Hepatocyte (in vitro differentiated cells): Measurements from ENCODE around the gene NCOA4. TPM values are rescaled to one million over a fixed set of nuclear protein-coding genes. Genes with fewer than 3 reads are reported as not detected.
A peak's percentile ranks its signal among the peaks of the same experiment; 100 is the strongest.
"Not testable (repeated sequence)": the region's sequence is repeated elsewhere in the genome, so short reads cannot be mapped to it uniquely, and the experiment has no call there.

Experiments used
- DNase-seq: peaks from one replicate; pipeline ENCODE4 v3.0.0-alpha.2; 2016; ENCODE audit warnings: low spot score
- H2AFZ ChIP-seq: fragments of 200-600 bp; sonication (generic); 2 replicates; pipeline ENCODE4 v1.6.0; 2016; ENCODE audit warnings: antibody characterized with exemption, mild to moderate bottlenecking
- H3K27ac ChIP-seq: fragments of 200-600 bp; sonication (generic); 2 replicates; pipeline ENCODE4 v1.5.1; 2016; ENCODE audit warnings: mild to moderate bottlenecking
- H3K27me3 ChIP-seq: fragments of 200-600 bp; sonication (generic); 2 replicates; pipeline ENCODE4 v1.6.1; 2016
- H3K36me3 ChIP-seq: fragments of 200-600 bp; sonication (generic); replicated peaks from 2 replicates; pipeline ENCODE4 v1.5.1; 2016; ENCODE audit warnings: low read depth; ENCODE audit not compliant: insufficient read depth
- H3K4me1 ChIP-seq: fragments of 200-600 bp; sonication (generic); 2 replicates; pipeline ENCODE4 v1.5.1; 2016; ENCODE audit warnings: mild to moderate bottlenecking, moderate library complexity; ENCODE audit not compliant: insufficient read depth
- H3K4me2 ChIP-seq: fragments of 200-600 bp; sonication (generic); 2 replicates; pipeline ENCODE4 v1.6.0; 2016
- H3K4me3 ChIP-seq: fragments of 200-600 bp; sonication (generic); 2 replicates; pipeline ENCODE4 v1.5.1; 2016; ENCODE audit warnings: mild to moderate bottlenecking
- H3K79me2 ChIP-seq: fragments of 200-600 bp; sonication (generic); 2 replicates; pipeline ENCODE4 v1.6.0; 2017; ENCODE audit warnings: mild to moderate bottlenecking
- H3K9me2 ChIP-seq: fragments of 200-600 bp; sonication (generic); replicated peaks from 2 replicates; pipeline ENCODE4 v1.6.0; 2017; ENCODE audit warnings: mild to moderate bottlenecking; ENCODE audit not compliant: insufficient read depth
- H3K9me3 ChIP-seq: fragments of 200-600 bp; sonication (generic); 2 replicates; pipeline ENCODE4 v1.5.1; 2016; ENCODE audit warnings: low read depth, mild to moderate bottlenecking
- H4K20me1 ChIP-seq: fragments of 200-600 bp; sonication (generic); 2 replicates; pipeline ENCODE4 v1.6.0; 2016; ENCODE audit warnings: mild to moderate bottlenecking; ENCODE audit not compliant: insufficient read depth, poor library complexity, severe bottlenecking
- WGBS: methylation state at CpG from one replicate; pipeline ENCODE4 v1.1.6; 2016; ENCODE audit warnings: low lambda C conversion rate; ENCODE audit errors: missing lambda C conversion rate; 5-methylcytosine and 5-hydroxymethylcytosine counted together
- polyA plus RNA-seq: library from polyadenylated mRNA; unstranded; fragments of >200 nt; fragmentation: Nextera tagmentation; extraction: Ambion mirVana; gene quantifications from 2 replicates; pipeline ENCODE4 v1.2.1, GENCODE V29; 2016
- total RNA-seq: library from RNA; depleted of rRNA; stranded (reverse); fragments of >200 nt; gene quantifications from 2 replicates; pipeline ENCODE4 v1.2.3, GENCODE V29; 2014
- TF ChIP-seq, protein P1 (sequence below): fragments of 200-600 bp; sonication (generic); IDR thresholded peaks from 2 replicates; pipeline ENCODE4 v1.5.1; 2016; ENCODE audit warnings: antibody characterized with exemption, mild to moderate bottlenecking; ENCODE audit not compliant: poor library complexity

NCOA4 gene
- total and polyA plus RNA-seq, 2 experiments from 2014 or later = 81.8 to 171 TPM

DNA sequence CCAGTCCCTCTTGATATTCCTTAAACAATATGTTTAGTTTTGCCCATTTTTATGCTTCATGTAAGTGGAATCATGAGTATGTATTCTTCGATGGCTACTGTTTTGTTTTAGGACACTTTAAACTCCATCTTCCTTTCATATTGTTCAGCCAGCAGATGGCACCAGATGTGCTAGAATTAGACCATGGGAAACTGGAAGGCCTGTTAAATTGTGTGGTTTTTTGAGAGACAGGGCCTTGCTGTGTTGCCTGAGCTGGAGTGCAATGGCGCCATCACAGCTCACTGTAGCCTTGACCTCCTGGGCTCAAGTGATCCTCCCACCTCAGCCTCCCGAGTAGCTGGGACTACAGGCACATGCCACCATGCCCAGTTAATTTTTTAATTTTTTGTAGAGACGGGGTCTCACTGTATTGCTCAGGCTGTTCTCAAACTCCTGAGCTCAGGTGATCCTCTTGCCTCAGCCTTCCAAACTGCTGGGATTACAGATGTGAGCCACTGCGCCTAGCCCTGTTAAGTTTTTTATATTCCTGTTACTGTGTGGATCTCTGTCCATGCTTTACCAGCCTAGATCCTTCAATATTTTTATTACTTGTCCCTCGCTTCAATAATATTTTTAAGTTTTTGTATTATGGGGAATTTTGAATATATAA lies 46.8 kb downstream of the NCOA4 start:
- DNase-seq = peak; percentile 47
- 95% methylated on average over 5 of the region's 6 CpGs for WGBS
- not testable (repeated sequence) for H3K9me3 ChIP-seq, H4K20me1 ChIP-seq, H3K4me3 ChIP-seq, H3K27ac ChIP-seq, H3K79me2 ChIP-seq, H3K9me2 ChIP-seq, H3K27me3 ChIP-seq, H2AFZ ChIP-seq, H3K4me2 ChIP-seq, H3K4me1 ChIP-seq, H3K36me3 ChIP-seq
- TF ChIP-seq, protein P1, sequence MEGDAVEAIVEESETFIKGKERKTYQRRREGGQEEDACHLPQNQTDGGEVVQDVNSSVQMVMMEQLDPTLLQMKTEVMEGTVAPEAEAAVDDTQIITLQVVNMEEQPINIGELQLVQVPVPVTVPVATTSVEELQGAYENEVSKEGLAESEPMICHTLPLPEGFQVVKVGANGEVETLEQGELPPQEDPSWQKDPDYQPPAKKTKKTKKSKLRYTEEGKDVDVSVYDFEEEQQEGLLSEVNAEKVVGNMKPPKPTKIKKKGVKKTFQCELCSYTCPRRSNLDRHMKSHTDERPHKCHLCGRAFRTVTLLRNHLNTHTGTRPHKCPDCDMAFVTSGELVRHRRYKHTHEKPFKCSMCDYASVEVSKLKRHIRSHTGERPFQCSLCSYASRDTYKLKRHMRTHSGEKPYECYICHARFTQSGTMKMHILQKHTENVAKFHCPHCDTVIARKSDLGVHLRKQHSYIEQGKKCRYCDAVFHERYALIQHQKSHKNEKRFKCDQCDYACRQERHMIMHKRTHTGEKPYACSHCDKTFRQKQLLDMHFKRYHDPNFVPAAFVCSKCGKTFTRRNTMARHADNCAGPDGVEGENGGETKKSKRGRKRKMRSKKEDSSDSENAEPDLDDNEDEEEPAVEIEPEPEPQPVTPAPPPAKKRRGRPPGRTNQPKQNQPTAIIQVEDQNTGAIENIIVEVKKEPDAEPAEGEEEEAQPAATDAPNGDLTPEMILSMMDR = peak; percentile 52

DNA sequence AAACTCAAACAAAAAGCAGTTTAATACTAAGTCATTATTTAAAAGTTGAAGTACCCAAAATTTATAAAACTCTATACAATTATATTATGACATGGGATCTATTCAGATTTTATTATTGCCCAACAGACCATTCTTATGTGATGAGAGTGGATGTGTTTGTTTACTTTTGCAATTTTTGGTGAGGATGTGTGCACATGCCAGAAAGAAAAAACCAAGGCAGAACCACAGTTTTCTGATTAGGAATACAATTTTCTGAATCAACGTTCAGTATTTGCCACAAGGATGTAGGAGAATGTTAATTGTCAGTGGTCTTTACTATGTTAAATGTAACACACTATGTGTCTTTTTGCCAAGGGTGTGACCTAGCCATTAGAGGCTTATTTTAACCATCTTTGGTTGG lies 49.1 kb downstream of the NCOA4 start:
- not testable (repeated sequence) for H3K27ac ChIP-seq, H3K9me3 ChIP-seq, H3K4me2 ChIP-seq, H3K4me3 ChIP-seq, H4K20me1 ChIP-seq, H3K36me3 ChIP-seq, H3K9me2 ChIP-seq, H3K4me1 ChIP-seq, H3K27me3 ChIP-seq, H2AFZ ChIP-seq, DNase-seq
- WGBS = 89% methylated on average over 1 of the region's 1 CpG
- peaks cover 20% of the 10 kb centered on the region for H3K79me2 ChIP-seq

DNA sequence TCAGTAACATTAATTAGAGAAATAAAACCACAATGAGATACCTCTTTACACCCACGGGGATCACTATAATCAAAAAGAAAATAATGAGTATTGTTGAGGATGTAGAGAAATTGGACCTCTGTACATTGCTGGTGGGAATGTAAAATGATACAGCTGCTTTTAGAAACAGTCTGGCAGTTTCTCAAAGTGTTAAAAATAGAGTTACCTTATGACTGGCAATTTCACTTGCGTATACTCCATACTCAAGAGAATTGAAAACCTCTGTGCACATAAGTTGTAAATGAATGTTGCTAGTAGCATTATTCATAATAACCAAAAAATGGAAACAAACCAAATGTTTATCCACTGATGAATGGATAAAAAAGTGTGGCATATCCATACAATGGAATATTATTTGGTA lies 51.9 kb downstream of the NCOA4 start:
- not testable (repeated sequence) for H3K27ac ChIP-seq, H3K36me3 ChIP-seq, H2AFZ ChIP-seq, H3K4me2 ChIP-seq, H3K9me3 ChIP-seq, H3K9me2 ChIP-seq, H3K27me3 ChIP-seq, DNase-seq, H3K4me3 ChIP-seq, H4K20me1 ChIP-seq, H3K4me1 ChIP-seq
- WGBS = 100% methylated on average over 1 of the region's 2 CpGs
- H3K79me2 ChIP-seq = peaks cover 35% of the 10 kb centered on the region

DNA sequence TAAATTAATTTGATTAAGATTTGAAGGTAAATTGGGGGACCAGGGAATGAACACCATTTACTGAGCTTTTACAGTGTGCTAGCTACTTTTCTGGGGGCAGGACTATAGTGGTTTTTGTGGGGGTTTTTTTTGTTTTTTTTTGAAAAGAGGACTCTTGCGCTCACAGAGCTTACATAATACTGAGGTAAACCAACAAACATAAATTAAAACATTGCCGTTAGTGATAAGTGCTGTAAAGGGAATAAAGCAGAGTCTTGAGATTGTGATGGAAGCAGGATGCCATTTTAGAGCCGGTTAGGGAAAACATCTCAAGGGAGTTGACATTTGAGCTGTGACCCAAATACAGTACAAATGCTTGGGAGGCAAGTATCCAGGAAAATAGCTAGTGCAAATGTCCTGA lies 56.4 kb downstream of the NCOA4 start:
- not testable (repeated sequence) for H3K4me1 ChIP-seq, H3K9me2 ChIP-seq, H2AFZ ChIP-seq, H3K9me3 ChIP-seq, H3K27ac ChIP-seq, H3K36me3 ChIP-seq, H3K4me3 ChIP-seq, H4K20me1 ChIP-seq, H3K27me3 ChIP-seq, DNase-seq
- Histone ChIP-seq H3K79me2 (peaks cover 61% of the 10 kb centered on the region), H3K4me2 (peak overlapping the region; percentile 78)
- WGBS = 88% methylated on average over 3 of the region's 3 CpGs

DNA sequence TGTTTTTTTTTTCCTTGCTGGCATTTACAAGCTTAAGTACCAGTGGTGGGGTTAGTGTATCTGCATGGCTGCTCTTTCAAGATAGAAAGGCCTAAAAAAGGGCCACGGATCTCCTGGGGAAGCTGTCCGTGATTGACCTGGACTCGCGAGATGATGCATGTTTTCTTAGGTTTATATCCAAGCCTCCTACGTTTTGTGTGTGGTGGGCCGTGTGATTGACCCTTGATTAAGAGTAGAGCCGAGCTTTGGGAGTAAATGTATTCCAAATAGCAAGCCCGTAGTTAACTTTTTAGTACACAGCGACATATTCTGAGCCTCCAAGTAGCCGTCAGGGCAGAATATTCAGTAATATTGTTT lies 57.6 kb downstream of the NCOA4 start:
- H3K4me3 ChIP-seq = peak overlapping the region; percentile 87
- H3K27ac ChIP-seq = peak overlapping the region; percentile 65
- H2AFZ ChIP-seq, H4K20me1 ChIP-seq, H3K36me3 ChIP-seq, H3K9me3 ChIP-seq, H3K4me1 ChIP-seq, H3K9me2 ChIP-seq, H3K27me3 ChIP-seq, DNase-seq: not testable (repeated sequence)
- H3K4me2 ChIP-seq = peak overlapping the region; percentile 78
- WGBS = 0% methylated on average over 10 of the region's 10 CpGs
- peaks cover 64% of the 10 kb centered on the region for H3K79me2 ChIP-seq

DNA sequence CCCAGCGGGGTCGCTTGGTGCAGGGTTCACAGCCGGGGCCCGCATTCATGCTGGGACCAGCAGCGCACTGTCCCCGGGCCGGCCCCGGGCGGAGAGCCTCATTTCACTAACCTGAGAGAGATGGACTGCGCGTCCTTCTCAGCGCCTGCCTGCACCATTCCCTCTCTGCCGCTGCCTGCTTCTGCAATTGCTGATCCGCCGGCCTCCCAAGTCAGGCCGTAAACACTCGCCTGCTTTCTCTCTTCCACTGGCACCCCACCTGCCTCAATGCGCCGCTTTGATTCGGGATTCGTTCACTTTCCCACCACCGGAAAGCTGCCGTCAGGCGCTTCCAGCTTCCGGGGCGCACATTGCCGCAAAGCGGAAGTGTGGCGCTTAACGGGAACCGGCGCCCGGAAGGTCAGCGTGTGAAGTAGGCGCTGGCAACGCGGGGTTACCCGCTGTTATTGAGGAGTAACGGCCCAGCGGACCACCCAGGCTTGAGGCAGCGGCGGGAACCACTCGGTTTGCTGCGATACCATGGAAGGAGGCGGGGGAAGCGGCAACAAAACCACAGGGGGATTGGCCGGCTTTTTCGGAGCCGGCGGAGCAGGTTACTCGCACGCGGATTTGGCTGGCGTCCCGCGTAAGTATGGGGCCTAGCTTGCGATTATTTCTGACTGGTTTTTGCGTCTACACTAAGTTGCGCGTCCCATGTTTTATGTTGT lies 58.2 kb downstream of the NCOA4 start, which contains the start of gene TIMM23:
TIMM23 (plus strand) TSS at position 384 of the 707 bp plus-strand sequence; CDS start at position 520, 136 bp downstream.
- Histone ChIP-seq H3K27ac (peak within 1 kb of the TSS; percentile 74), H2AFZ (peak within 1 kb of the TSS; percentile 89), H3K79me2 (peaks cover 65% of the 10 kb centered on the region), H3K4me3 (peak within 1 kb of the TSS; percentile 87), H3K4me2 (peak within 1 kb of the TSS; percentile 78)
- not testable (repeated sequence) for H3K36me3 ChIP-seq, H4K20me1 ChIP-seq, H3K27me3 ChIP-seq, H3K9me2 ChIP-seq, H3K9me3 ChIP-seq, H3K4me1 ChIP-seq
- DNase-seq = peak; percentile 90
- WGBS = 2% methylated on average over 56 of the region's 60 CpGs

DNA sequence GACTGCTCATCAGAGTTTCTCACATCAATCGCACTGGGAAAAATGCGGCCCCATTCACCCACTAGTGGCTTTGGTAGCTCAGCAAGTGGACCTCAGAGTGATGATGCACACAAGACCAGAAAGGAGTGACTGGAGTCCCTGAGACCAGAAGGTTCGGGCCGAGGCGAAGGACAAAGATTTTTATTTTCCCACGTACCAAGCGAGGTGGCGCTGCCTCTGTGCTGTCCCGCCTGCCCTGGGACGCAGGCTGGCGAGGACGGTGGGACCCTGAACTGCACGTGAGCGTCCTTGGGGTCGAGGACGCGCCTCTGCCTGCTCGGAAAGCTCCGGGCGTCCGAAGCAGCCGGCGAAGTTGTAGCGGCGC lies 58.7 kb downstream of the NCOA4 start:
- H3K27me3 ChIP-seq, H3K4me1 ChIP-seq, H3K9me3 ChIP-seq, H4K20me1 ChIP-seq, H3K9me2 ChIP-seq, H3K36me3 ChIP-seq: not testable (repeated sequence)
- Histone ChIP-seq H3K79me2 (peaks cover 70% of the 10 kb centered on the region), H3K4me3 (peak overlapping the region; percentile 66), H2AFZ (peak overlapping the region; percentile 89), H3K27ac (peak overlapping the region; percentile 74), H3K4me2 (peak overlapping the region; percentile 77)
- DNase-seq = peak; percentile 9
- WGBS = 1% methylated on average over 25 of the region's 25 CpGs

DNA sequence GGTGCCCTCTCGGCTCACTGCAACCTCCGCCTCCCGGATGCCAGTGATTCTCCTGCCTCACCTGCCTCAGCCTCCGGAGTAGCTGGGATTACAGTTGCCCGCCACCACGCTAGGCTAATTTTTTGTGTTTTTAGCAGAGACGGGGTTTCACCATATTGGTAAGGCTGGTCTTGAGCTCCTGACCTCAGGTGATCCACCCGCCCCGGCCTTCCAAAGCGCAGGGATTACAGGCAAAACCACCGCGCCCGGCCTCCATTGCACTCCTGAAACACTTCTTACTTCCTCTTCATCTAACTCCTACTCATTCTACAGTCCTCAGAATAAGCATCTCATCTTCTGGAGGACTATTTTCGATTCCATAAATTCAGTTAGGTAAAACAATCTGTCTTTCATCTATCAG lies 59.4 kb downstream of the NCOA4 start:
- H3K4me1 ChIP-seq, H3K9me2 ChIP-seq, H2AFZ ChIP-seq, H4K20me1 ChIP-seq, H3K9me3 ChIP-seq, H3K27me3 ChIP-seq, H3K36me3 ChIP-seq, DNase-seq: not testable (repeated sequence)
- peak overlapping the region; percentile 74 for H3K27ac ChIP-seq
- H3K79me2 ChIP-seq = peaks cover 74% of the 10 kb centered on the region
- H3K4me3 ChIP-seq = peak overlapping the region; percentile 66
- 65% methylated on average over 14 of the region's 14 CpGs for WGBS
- H3K4me2 ChIP-seq = peak overlapping the region; percentile 77
